HG02884 (cell line): Measurements from ENCODE around the gene MYO1D.

Experiments
- ATAC-seq: cut with Tn5 transposase; IDR thresholded peaks from one replicate; pipeline ENCODE4 v1.9.1; 2021; ENCODE audit warnings: mild to moderate bottlenecking, moderate library complexity; ENCODE audit not compliant: unreplicated experiment

MYO1D gene

DNA sequence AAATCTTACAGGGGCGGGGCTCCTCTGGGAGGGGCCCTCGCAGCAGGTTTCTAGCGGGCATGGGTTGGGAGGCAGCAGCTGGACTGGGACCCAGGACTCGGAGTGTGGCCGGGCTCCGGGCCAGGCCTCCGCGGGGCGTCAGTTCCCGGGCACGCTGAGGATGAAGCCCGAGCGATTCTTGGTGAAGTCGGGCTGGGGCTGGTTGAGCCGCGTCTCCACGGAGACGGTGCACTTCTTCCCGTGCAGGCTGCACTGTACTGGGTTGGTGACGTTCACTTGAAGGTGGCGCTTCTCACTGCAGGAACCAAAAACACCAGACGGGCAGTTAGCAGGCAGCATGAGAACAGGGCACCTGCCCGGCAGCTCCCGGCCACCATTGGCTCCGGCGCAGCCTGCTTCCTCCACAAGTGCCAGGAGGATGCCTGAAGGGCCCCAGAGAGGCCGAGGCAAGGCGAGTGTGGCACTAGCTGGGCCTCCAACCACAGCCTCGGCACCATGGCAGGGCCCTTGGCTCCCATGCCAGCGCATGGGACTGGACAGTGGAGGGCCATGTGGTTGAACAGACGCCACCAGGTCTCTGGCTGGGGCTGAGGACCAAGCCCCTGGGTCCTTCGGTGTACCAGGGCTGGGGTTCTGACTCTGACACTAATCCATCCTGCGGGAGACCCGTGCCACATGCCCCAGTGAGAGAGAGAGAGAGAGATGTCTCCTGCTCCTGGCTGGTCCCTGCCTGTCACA lies 382.1 kb downstream of the MYO1D start:
- no peak for ATAC-seq

DNA sequence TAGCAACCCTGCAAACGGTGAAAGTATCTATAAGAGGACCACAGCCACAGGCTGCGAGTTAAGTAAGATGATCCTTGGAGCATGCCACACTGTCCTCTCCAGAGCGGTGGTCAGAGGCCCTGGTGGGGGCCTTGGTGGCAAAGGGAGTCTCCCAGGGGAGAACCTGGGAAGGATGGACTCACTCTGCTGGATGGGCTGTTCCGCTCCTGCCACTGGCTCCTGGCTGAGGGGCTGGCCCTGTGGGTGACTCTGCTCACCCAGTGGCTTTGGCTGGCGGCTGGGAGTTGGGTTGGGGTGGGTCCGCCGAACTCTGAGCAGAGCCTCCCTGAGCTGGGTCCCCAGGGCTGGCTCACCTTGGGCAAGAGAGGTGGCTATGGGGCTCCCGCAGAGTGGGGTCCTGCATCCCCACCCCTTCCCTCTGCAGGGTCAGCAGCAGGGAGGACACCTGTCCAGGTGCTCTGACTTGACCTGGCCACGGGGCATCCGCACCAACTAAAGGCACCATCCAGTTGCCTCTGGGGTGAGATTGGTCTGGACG lies 382.9 kb downstream of the MYO1D start:
- no peak for ATAC-seq

DNA sequence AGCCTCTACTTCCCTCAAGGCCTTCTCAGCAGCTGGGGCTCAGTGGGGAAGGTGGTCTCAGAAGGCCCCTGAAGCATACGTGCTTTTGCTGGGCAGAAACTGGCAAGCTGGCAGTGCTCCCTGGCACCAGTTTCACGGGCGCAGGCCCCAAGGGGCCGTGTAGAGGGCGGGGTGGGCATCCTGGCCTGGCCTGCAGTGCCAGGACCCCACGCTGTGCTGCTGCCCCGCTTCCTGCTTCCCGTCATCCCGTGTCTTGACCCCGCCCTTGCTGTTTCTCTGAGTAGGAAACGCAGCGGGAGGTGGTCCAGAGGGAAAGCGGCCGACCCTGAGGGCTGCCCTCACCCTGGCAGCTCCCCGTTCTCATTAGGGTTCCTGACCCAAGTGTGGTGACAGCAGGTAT lies 383.4 kb downstream of the MYO1D start:
- ATAC-seq: no peak

DNA sequence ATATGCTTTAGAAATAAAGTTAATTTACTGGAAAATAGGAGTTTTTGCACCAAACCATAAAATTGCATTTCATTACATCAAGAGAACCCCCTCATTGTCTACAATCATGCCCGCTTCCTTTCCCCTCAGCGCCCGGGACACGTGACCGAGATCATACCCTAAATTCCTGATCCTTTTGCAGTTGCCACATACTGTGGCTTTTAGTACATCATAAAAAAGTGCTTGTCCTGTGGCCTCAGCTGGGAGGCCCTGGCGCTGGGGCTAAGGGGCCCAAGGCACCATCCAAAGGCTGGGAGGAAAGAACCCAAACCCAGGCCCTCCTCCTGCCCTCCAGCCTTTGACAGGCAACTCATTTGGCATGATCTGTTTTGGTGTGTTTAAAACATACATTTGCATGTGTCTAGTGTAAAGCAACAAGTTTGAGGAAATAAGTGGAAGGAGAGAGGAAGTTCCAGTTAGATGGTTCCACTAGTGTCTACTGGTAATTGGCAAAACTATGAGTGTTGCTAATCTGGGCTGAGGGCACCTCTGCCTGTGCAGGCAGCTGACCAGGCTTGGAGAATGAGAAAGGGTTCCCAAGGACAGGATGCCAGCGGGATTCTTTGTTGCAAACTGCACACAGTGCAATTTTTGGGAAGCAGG lies 384.2 kb downstream of the MYO1D start:
- no peak for ATAC-seq

DNA sequence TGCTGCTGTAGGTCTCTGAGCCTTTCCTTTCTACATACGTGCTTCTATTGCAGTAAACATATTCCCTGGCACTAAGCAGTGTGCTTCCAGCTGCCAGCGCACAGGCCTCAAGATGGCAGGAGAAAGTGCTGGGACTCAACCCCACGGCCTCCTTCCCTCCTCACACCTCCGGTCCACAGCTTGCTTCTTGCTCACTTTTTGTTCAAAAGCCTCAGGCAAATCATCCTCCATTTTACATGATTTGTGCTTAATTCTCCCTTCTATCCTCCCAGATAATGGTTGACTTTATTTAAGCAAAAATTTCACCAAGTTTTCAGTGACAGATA lies 384.7 kb downstream of the MYO1D start:
- ATAC-seq: no peak

DNA sequence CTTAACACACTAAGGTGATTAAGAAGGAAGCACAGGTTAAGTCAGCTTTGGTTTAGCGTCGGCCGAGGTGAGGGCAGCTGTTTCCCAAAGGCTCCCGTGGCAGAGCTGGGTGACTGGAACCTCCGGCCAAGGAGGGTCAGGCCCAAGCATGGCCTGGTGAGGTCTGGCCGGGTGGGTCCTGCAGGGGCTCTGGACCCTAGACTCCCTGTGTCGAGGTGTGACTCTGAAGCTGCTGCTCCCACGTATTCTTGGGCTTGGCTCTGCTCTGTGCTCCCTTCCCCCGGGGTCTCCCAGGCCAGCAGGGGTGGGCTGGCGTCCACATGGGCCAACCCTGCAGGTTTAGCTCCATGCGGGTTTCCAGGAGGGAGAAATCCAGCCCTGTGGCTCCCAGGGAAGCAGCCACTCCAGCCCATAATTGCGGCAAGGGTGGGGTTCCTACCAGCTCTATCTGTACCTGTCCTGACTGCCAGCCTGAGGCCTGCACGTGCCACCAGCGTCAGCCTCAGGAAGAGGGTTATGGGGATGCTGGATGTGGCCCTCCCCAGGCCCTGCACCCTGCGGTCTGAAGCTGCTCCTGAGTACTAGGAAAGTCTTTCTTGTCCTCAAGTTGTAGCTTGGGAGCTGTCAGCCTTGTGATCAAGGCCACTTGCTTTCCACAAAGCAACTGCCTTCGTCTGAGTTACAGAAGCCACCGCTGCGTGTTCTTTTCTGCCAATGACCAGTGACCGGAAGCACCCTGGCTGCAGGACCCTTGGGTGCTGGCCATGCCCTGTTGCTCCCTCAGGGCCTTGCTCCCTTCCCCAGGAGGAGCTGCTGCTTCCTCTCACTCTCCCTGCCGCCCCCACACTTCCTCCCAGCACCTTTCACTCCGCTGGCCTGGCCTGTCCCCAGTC lies 385.3 kb downstream of the MYO1D start:
- no peak for ATAC-seq

DNA sequence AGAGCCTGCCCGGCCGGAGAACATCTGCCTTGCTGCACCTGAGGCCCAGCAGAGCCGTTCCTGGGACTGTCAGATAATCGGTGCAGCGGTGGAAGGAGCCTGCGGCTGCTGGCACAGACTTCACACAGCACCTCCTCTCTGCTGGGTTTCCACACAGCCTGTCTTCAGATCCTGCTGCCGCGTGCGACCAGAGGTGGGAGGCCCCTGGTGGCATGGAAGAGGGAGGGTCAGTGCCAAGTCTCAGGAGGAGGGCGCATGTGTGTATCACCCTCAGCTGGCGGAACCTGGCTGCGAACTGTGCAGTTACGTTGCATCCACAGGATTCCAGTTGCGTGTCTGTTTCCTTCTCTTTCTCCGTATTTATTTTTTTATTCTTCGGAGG lies 386.8 kb downstream of the MYO1D start:
- ATAC-seq: no peak

DNA sequence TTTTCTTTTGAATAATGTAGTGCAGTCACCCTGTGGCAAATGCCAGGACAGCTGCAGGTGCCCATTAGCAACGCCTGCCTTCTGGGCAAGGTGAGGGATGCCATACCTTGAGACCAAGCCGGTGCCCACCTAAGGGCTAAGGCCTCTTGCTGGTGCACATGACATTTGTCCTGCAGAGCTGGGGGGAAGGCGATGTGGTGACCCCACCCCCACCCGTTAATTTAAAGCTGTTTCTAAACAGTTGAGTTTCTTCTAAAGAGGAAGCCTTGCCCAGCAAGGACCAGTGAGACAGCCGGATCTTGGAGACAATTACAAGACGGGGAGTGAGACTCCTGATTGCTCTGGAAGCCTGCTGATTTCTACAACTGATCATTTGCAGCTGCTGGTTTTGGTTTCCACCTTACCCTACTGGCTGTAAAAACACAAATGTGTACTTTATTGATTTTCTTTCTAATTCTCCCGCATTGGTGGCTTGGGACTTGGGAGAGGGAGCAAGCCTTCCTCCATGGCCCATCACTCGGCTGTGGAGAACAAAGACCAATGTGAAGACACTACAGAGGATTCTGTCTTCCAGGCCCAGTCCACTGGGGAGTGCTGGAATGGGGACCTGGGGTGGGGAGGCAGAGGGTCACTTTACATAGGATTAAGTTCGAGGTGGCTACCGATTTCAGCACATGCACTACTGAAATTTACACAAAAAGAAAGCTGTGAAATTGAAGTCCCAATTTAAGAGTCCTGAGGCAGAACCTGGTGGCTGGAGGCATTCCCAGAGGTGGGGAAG lies 387.4 kb downstream of the MYO1D start:
- no peak for ATAC-seq

DNA sequence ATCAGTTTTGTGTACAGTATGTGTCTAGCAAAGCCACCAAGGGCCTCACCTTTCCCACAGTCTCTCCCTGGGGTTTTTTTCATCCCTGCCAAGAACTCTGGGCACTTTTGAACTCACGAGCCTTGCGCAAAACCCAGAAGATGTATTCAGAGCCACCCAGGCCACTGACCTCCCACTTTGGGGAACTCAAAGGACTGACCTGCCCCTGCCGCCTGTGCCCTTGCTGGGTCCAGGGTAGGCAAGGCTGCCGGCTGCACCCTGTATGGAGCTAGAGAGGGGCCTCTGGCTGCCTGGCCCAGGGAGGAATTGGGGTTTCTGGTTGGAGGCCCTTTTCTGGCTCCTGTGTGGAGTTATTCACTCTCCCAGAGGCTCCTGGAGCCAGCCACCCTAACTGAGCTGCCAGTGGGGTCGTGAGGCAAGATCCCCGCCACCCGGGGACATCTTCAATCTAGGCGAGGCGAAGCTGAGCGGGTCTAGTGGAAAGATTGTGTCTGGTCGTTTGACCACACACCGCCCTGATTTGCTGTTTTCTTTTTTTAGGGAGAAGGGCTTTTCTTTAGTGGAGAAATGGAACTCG lies 388.2 kb downstream of the MYO1D start:
- ATAC-seq: no peak

DNA sequence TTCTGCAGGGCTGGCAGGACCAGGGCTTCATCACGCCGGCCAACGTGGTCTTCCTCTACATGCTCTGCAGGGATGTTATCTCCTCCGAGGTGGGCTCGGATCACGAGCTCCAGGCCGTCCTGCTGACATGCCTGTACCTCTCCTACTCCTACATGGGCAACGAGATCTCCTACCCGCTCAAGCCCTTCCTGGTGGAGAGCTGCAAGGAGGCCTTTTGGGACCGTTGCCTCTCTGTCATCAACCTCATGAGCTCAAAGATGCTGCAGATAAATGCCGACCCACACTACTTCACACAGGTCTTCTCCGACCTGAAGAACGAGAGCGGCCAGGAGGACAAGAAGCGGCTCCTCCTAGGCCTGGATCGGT lies 388.8 kb downstream of the MYO1D start:
- ATAC-seq: no peak

DNA sequence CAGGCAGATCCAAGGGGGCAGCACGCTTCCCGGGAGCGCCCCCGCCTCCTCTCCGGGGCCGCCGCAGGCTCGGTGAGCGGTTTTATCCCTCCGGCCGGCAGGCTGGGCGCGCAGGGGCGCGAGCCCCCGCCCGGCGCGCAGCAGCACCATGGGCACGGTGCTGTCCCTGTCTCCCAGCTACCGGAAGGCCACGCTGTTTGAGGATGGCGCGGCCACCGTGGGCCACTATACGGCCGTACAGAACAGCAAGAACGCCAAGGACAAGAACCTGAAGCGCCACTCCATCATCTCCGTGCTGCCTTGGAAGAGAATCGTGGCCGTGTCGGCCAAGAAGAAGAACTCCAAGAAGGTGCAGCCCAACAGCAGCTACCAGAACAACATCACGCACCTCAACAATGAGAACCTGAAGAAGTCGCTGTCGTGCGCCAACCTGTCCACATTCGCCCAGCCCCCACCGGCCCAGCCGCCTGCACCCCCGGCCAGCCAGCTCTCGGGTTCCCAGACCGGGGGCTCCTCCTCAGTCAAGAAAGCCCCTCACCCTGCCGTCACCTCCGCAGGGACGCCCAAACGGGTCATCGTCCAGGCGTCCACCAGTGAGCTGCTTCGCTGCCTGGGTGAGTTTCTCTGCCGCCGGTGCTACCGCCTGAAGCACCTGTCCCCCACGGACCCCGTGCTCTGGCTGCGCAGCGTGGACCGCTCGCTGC lies 389.3 kb downstream of the MYO1D start:
- ATAC-seq: no peak

DNA sequence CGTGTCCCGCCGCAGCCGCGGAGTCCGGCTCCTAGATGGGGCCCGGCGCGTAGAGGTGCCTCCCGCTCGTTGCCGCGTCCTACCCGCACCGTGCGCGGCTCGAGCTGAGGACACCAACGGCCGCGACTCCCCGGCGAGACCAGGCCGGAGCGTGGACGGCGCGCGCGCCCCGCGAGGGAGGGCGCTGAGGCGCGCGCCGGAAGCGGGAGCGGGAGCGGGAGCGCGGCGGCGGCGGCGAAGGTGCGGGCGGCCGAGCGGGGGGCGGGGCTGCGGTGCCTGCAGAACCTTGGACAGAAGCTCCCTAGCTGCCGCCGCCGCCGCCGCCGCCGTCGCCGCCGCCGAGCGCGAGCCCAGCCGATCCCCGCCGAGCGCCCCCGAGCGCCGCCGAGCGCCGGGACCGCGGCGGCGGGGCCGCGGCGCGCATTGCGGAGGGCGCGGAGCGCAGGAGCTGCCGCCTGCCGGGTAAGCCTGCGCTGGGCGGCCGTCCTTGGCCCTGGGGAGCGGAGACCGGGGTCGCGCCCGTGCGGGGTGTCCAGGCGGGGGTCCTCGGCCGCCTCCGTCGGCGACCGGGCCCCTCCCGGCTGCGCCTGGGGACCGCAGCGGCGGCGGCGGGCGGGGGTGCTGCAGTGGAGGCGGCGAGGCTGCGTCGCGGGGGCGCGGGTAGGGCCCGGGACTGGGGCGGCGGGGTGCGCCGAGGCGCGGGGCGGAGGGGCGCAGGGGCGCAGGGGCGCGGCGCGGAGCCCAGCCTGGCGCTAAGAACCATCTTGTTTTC lies 390.0 kb downstream of the MYO1D start, which contains the start of gene CDK5R1:
TSS of gene CDK5R1 (plus strand) at position 293 of the 772 bp plus-strand sequence. CDS start 628 bp downstream, outside the sequence.
- ATAC-seq: no peak

DNA sequence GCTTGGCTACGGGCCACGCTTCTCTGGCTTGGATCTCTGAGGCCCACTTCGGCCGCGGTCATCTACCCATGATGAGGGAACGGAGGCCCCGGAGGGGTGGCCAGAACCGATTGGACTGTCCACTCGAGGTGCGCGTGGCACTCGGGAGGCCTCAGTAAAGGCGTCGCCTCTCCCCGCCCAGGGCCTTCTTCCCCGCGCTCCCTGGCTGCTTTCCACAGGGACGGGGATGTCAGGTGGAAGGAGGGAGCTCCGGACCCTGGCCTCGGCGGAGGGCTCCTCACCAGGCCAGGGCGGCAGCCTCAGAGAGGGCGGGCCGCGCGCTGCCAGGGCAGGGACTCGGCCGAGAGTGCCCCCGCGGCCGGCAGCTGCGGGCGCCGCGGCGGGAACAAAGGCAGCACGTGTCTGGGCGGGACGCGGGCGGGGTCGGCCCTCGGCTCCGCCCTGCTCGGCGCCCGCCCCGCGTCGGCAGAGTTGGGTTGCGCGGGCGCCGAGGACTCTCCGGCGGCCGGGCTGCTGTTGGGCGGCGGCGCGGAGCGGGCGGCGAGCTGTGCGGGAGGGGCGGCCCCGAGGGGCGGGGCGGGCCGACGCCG lies 390.7 kb downstream of the MYO1D start:
- ATAC-seq: no peak

DNA sequence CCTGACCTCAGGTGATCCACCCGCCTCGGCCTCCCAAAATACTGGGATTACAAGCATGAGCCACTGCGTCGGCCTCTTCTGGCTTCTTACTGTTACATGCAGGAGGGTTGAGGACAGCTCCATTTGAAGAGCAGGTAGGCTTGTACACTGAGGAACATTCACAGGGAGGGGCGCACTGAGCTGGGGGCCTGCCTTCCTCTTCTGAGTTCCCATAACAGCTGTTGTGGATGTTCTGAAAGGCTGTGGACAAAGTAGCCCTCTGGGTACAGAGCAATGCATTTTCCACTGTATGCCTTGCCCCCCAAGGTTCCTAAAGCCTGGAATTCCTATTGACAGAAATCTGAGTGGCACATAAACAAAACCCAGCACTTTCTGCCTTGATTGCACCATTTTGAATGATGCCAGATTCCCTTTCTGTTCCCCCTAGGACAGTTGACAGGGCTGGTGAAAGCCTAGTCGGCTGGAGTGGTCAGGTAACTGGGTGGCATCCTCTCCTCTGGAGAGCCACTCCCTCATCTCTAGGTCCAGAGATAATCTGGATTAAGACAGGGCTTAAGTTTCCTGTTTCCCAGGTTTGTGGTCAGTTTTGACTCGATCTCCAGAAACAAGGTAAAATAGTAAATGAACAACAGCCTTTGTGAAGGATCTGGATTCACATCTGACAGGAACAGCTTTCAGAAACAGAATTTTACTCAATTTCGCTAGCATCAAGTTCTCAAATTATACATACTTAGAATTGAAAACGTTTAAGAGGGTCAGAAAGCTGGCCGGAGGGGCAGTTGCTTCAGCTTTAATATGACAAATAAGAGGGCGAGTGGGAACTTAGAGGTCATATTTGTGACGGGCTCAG lies 391.4 kb downstream of the MYO1D start:
- ATAC-seq: no peak

DNA sequence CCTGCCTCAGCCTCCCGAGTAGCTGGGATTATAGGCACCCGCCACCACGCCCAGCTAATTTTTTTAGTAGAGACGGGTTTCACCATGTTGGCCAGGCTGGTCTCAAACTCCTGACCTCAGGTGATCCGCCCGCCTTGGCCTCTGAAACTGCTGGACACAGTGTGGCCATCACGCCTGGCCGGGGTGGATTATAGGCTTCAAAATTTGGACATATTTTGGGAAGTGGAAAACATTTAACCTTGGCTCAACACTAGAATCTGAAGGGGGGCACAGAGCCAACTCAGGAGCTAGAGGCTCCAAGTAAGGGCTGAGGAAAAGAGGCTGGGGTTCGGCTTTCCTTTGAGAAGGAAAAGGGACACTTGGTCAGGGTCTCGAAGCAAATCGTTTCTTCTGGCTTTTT lies 392.3 kb downstream of the MYO1D start:
- no peak for ATAC-seq

DNA sequence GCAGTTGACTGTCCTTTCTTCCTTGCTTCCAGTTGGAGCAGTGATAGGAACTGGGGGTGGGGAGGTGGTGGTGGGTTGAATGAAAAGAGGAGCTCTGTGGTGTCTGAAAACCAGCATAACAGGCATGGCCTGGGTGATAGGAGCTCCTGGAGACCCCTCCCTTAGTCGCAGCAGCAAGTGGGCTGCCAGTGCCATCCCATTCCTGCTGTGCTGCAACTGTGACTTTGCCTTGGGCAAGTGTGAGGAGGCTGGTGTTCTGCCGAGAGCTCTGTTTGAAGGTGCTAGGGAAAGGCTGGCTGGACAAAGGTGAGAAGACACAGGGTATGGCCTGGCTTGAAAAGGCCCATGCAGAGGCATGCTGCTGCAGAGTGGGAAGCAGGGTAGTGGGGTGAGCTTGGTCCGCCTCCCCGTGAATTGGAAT lies 392.9 kb downstream of the MYO1D start:
- no peak for ATAC-seq

DNA sequence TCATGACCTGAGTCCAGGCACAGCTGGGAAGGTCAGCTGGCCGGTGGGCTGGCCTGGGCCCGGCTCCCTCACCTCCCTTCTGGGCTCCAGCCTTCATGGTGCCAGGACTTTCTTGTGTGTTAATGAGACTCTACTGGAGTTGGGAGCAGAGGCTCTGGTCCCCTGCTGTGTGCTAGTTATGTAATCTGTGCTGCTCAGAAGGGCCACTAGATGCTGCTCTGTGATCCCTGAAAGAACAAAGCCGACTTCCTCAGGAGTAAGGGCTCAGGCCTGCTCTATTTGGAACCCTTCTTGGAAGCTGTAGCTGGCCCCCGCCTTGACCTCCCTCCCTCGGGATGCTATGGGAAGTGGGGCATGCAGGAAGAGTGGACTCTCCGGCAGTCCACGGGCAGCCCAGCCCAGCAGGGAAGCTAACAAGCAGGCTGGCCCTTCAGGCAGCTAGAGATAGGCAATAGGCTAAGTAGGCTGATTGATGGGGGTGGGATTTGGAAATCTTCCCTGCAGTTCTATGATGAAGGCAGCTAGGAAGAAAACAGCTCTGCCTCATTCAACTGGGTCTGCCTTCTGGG lies 393.4 kb downstream of the MYO1D start:
- ATAC-seq: no peak
